Stomach (tissue), 4 donors: ENCODE results near the gene KLHL14.

Source experiments
- EP300 ChIP-seq: sonication (generic); formaldehyde crosslinking; IDR thresholded peaks from one replicate; pipeline ENCODE4 v1.6.1; 2017; ENCODE audit warnings: antibody characterized with exemption
- POLR2A ChIP-seq, 4 donors: fragments of 450-650 bp; IDR thresholded peaks; one replicate each; pipeline ENCODE4 v1.6.1; 2016; ENCODE audit warnings: antibody characterized with exemption in 4 of 4, control low read depth in 2 of 4, mild to moderate bottlenecking in 1 of 4, moderate library complexity in 1 of 4
- POLR2AphosphoS5 ChIP-seq, 3 donors: sonication (generic); formaldehyde crosslinking; IDR thresholded peaks; one replicate each; pipeline ENCODE4 v1.6.1; 2016; ENCODE audit warnings: antibody characterized with exemption in 3 of 3
- TF ChIP-seq, protein P1 (sequence below), 7 experiments: fragments of 450-650 bp in 4 of 7; fragments of 200-600 bp in 3 of 7; sonication (generic) in 3 of 7; IDR thresholded peaks; one replicate each; pipeline ENCODE4 v1.5.1; 2016 to 2019; ENCODE audit warnings: antibody characterized with exemption in 7 of 7, control low read depth in 2 of 7, mild to moderate bottlenecking in 1 of 7

DNA sequence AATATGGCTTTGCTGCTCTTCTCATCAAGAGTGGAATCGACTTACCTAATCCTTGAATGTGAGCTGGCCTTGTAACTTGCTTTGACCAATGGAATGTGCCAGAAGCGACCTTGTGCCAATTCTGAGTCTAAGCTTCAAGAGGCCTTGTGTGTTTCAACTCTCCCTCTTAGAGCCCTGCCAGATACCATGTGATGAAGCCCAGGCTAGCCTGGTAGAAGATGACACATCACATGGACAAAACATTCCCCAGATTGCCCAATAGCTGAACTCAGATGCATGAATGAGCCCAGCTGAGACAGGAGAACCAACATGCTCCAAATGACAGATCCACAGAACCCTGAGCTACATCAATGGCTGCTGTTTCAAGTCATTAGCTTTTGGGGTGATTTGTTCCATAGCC lies 4.2 kb upstream of the KLHL14 start:
- TF ChIP-seq, protein P1, sequence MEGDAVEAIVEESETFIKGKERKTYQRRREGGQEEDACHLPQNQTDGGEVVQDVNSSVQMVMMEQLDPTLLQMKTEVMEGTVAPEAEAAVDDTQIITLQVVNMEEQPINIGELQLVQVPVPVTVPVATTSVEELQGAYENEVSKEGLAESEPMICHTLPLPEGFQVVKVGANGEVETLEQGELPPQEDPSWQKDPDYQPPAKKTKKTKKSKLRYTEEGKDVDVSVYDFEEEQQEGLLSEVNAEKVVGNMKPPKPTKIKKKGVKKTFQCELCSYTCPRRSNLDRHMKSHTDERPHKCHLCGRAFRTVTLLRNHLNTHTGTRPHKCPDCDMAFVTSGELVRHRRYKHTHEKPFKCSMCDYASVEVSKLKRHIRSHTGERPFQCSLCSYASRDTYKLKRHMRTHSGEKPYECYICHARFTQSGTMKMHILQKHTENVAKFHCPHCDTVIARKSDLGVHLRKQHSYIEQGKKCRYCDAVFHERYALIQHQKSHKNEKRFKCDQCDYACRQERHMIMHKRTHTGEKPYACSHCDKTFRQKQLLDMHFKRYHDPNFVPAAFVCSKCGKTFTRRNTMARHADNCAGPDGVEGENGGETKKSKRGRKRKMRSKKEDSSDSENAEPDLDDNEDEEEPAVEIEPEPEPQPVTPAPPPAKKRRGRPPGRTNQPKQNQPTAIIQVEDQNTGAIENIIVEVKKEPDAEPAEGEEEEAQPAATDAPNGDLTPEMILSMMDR (IDR thresholded peaks at IDR 0.05): no peak
- TF ChIP-seq EP300 (no peak), POLR2A (IDR thresholded peaks at IDR 0.05) (no peak), POLR2AphosphoS5 (IDR thresholded peaks at IDR 0.05) (no peak)
